Right hindlimb (tissue), 1 donor: Measurements from ENCODE around the gene KCNK13.
"Not testable (repeated sequence)": the region's sequence is repeated elsewhere in the genome, so short reads cannot be mapped to it uniquely, and the experiment has no call there.

Experiments used
- DNase-seq: peaks from one replicate; pipeline ENCODE4 v3.0.0-alpha.2; 2018

The KCNK13 gene

DNA sequence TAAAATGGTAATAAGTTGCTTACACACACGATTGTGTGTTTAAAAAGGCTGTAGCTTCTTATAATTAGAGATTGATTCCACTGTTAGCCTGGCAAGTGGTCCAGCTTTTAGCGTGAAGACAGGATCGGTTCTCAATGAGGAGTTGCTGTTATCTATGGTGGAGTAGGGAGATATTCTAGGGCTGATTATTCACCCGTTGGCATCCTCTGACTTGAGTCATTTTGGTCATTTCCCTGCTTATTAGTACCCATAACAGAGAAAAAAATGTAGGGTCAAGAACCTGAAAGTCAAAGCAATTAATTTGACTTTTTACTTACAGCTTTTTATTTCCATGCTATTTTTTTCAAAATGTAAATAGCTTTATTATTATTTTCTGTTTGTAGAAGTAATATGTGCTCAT, 76.0 kb downstream of the KCNK13 start:
- no peak for DNase-seq

DNA sequence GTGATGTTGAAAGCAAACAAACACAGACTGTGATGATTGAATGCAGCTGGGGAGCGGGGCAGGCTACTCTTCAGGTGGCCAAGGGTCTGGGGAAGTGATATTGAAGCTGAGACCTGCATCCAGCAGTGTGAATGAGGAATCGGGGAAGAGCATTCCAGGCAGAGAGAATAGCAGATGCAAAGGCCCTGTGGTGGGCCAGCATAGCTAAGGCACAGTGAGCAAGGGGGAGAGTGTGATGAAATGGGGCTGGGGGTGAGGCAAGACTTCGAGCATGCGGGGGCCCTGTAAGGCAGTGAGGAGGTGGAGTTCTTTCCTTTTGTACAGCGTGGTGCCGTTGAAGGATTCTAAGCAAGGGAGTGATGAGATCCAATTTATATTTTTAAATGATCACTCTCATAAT, 77.4 kb downstream of the KCNK13 start:
- DNase-seq, result no peak

DNA sequence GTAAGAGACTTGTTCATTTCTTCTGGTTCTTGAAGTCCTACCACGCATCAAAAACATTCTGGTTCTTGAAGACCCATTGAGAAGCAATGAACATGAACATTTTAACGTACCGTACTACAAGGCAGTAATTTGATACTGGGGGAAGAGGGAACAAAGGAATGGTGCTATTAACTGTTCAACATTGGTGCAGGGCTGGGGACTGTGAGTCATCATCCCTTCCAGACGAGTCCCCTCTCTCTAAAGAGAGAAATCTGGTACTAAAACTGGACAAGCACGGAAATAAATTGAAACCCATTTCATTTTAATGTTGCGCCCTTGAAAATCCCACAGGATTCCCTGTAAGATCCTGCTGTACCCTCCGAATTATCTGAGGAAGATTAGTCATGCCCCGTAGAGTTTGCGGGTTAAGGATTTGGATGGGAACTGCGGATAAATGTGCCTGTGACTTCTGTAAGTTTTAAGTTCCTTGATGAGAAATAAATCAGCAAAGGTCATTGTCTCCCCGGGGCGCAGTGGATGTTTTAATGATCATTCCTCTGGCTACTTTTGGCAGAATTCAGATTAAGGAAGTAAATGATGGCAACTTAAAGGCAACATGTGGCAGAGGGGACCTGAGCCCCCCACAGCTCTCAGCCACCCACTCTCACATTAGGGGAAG, 78.6 kb downstream of the KCNK13 start:
- DNase-seq, result no peak

DNA sequence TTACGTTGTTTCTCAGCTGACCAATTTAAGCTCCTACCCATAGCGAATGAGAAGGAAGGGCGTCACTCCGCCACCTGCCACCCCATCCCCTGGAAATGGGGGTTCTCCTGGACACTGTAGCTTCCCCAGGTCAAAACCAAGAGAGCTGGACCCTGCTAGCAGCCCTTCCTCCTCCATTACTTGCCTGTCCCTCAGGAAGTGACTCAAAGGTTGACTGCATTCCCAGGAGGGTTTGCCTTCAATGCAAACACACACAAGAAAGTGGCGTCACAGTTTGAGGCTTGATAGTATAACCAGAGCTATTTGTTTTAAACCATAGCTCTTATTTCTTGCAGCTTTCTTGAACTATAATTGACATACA, 79.1 kb downstream of the KCNK13 start:
- no peak for DNase-seq

DNA sequence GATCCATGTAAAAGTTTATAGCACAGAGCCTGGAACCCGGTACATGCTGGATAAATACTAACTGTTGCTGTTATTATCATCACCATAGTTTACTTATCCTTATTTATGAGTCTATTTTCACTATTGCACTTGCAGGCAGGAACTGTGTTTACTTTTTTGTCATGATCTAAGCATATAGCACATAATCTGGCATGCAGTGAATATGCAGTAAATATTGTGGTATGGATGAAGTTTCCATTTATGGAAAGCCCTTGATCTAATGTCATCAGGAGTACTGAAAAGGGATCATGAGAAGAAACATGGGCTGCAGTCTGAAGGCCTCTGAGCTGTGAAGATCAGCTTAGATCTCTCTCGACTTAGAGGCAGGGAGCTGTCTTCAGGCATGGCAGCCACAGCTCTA, 91.6 kb downstream of the KCNK13 start:
- DNase-seq, result no peak

DNA sequence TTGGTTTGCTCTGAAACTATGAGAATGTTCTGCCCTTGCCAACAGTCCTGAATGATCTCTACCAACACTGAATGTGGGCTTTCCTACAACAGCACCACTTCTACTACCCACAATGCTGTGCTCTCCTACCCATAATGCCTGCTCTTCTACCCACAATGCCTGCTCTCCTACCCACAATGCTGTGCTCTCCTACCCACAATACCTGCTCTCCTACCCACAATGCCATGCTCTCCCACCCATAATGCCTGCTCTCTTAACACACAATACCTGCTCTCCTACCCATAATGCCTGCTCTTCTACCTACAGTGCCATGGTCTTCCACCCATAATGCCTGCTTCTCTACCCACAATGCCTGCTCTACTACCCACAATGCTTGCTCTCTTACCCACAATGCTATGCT, 92.3 kb downstream of the KCNK13 start:
- DNase-seq, result no peak

DNA sequence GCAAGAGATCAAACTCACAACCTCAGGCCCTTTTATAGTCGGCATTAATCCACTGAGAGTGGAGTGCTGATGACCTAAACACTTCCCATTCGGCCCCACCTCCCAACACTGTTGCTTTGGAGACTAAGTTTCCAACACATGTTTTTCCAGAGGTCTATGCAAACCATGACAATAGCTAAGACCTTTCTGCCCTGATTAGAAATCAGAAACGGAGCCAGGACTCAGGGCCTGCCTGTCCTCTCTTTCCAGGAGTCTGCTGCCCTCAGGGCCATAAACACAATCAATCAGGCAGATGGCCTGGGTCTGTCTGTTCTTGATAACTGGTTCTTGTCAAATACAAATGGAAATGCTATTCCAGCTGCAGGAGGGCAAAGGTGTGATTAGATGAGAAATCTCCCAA, 97.4 kb downstream of the KCNK13 start:
- DNase-seq, result no peak

DNA sequence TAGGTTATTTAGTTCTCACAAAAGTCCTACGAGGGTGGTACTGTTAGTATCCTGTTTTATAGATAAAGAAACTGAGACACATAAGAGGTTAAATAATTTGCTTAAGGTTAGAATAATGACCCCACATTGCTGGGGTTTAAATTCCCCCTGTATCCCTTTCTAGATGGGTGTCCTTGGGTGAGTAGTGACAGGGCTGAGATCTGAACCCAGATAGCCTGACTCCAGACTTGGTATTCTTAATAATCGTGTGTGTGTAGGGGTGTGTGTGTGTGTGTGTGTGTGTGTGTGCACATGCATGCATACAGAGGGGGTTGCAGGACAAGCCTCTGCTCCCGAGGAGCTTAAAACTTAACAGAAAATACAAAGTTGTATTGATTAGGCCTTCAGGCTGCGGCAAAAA, 97.9 kb downstream of the KCNK13 start:
- no peak for DNase-seq

DNA sequence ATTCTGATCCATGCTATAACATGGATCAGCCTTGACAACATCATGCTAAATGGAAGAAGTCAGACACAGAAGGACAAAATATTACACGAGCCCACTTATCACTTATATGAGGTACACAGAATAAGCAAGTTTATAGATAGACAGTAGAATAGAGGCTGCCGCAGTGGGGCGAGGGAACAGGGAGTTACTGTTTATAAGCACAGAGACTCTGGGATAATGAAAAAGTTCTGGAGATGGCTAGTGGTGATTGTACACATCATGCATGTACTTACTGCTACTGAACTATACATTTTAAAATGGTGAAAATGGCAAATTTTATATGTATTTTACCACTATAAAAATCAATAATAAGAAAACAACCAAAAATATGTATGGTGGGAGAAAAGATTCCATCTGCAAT, 99.3 kb downstream of the KCNK13 start:
- no peak for DNase-seq

DNA sequence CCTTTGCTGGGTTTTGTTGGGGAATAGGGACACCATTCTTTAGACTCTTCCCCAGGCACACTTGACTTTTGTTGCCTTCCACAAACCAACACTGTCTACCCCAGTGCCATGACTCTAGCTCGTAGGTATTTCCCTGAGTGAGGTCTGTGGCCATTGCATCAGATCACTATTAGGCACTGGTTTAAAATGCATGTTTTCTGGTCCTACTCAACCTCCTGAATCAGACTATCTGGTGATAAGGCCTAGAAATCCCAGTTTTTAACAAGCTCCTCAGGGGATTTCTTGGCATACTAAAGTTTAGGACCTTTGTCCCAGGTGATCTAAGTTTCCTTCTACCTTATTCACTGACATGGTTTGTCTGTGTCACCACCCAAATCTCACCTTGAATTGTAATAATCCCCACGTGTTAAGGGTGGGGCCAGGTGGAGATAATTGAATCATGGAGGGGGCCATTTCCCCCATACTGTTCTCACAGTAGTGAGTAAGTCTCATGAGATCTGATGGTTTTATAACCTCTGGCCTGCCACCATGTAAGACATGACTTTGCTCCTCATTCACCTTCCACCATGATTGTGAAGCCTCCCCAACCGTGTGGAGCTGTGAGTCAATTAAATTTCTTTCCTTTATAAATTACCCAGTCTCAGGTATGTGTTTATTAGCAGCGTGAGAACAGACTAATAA, 106.8 kb downstream of the KCNK13 start:
- DNase-seq, result no peak

DNA sequence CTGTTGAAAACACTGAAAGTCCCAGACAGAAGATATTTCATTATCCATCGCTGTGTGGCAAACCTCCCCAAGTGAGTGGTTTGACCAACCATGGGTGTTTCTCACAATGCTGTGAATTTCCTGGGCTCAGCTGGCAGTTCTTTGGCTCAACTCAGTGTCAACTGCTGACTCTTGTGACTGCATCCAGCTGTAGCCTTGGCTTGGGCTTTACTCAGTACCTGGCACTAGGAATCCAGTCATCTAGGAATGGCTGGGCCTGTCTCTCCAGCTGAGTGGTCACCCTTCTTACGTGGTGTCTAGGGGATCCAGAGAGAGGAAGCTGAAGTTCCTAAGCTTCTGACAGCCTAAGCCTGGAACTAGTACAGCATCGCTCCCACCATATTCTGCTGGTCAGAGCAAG, 113.8 kb downstream of the KCNK13 start:
- no peak for DNase-seq

DNA sequence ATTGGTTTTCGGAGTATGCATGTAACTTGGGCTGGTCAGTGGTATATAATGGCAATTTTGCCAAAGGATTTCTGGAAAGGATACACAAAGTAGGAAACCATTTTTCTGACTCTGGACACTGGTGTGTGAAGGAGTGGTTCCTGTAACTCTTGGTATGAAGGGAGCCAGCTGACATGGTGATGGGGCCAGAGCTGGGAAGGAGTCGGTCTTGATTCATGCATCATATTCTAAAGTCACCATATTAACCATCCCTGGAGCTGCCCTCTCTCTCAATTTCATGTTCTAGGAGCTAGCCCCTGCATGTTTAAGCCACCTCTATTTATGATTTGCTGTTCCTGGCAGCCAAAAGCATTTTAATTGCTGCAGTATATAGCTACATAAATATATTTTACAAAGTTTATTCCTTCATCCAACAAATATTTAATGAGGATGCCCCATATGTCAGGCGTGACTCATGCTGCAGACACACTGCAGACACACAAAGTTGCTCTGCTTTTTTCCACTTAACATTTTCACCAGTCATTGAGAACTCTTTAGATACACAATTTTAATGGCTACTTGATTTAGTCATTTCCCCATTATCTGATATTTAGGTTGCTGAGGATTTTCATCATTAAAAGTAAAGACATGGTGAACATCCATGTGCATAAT, 115.9 kb downstream of the KCNK13 start:
- no peak for DNase-seq

DNA sequence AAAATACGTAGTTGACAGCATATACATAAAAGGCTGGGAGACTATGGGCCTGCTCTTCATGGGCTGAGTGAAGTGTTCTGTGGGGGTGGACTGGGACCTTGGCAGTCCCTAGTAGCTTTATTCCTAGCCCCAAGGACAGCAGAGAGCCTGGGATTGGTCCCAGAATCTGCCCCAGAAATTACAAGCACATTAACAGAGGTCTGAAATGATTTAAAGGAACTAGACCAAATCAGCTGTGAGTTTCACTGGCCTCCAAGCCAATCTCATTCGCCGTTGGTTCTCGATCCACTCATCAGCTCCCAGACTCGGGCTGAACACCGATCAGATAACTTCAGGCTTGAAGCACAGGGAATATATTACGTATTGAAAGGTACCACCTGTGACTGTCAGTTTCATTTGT, 117.6 kb downstream of the KCNK13 start:
- DNase-seq, result no peak

DNA sequence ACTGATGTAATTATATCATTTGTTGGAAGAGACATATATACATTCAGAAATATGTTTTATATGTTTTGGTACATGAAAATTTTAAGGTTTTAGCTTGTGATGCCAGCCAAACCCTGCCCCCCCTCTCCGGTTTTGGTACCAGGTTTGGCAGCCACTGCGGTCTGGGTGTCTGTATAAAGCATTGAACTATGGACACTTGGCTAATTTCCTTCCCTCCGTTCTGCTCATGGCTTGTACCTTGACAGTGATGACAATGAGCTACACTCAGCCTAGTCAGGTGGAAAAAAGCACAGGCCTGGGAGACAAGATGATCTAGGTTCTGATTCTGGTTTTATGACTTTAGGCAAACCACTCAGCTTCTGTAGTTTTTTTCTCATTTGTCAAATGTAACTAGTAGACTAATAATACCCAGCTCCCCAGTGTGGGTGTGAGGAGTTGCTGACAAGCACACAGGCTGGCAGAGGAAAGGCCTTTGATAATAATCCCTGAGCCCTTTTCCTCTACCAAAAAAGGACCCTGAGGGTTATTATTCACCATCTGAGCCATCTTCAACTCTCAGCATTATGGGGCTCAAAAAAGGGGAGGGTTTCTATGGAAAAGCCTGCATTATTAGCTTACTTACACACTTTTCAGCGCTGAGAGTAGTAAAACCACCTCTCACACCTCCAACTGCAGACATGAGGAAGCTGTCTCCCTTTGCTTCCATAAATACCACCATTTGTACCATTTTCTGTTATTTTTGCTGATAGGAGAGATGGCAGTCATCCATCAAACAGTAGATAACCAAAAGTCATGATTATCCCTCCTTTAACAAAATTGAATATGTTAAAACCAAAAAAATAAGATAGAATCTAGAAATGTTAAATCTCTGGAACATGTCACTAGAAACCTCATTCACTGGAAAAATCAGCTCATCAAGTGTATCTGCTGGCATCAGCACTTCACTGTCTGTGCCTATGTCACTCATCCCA, 118.3 kb downstream of the KCNK13 start:
- no peak for DNase-seq

DNA sequence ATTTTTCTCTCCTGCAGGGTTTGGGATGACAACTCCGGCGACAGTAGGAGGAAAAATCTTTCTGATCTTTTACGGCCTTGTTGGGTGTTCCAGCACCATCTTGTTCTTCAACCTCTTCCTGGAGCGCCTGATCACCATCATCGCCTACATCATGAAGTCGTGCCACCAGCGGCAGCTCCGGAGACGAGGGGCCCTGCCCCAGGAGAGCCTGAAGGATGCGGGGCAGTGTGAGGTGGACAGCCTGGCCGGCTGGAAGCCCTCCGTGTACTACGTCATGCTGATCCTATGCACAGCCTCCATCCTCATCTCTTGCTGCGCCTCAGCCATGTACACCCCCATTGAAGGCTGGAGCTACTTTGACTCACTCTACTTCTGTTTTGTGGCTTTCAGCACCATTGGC, 122.3 kb downstream of the KCNK13 start:
- no peak for DNase-seq

DNA sequence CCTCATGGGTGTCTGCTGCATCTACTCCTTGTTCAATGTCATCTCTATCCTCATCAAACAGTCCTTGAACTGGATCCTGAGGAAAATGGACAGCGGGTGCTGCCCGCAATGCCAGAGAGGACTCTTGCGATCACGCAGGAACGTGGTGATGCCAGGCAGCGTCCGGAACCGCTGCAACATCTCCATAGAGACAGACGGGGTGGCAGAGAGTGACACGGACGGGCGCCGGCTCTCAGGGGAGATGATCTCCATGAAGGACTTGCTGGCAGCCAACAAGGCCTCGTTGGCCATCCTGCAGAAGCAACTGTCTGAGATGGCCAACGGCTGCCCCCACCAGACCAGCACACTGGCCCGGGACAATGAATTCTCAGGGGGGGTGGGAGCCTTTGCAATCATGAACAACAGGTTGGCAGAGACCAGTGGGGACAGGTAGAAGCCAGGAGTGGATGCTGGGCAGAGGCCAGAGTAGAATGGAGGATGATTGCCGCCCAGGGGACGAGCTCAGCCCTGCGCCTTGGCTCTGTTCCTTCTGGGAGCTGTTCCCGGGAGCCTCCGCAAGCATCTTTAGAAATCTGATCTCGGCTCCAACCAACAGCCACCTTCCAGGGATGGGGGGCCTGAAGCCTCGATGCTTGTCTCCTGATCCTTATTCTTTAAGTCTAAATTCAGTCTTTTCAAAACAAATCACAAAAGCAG, 122.9 kb downstream of the KCNK13 start:
- no peak for DNase-seq

DNA sequence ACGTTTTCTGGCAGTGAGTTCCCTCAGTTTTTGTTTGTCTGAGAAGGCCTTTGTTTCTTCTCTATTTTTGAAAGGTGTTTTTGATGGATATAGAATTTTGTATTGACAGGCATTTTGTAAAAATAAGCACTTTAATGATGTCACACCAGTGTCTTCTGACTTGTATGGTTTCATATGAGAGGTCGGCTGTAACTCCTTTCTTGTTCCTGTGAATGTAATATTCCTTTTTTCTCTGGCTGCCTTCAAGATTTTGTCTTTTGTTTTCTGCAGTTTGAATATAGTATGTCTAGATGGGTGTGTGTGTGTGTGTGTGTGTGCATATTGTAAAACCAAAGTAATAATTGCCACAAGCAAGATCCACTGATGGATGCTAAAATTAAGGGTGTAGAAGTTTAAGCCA, 126.8 kb downstream of the KCNK13 start:
- no peak for DNase-seq

DNA sequence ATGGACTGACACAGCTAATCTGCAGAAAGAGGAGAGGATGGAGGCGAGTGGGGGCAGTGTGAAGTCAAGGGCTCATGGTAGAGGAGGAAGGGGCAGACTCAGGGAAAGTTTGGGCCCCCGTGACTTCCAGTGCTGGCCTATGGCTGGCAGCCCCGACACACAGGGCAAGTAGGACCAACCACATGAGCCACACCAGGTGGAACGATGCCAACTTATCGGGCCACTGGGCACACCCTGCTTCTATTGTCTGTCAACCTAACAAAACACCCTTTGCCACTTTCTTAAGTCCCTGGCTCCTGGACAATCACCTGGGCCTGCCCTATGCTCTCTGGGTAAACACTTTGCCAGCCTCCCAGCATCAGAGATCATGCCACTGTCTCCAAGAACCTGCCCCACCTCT, 129.4 kb downstream of the KCNK13 start:
- no peak for DNase-seq

DNA sequence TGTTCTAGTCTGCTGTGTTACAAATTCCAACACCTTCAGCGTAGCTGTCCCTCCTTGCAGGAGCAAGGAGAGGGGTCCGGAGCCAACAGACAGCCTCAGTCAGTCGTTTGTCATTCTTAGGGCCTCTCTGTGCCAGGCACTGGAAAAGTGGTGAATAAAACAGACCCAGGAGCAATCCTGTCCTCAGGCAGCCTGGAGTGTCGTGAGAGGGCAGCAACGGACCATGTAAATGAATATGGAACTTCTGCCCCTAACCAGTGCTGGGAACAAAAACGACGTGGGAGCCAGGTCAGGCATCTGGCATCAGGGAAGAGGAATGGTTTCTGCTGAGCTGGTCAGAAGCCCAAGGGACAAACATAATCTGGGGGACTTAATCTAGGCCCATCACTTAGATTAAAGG, 129.8 kb downstream of the KCNK13 start:
- DNase-seq, result no peak

DNA sequence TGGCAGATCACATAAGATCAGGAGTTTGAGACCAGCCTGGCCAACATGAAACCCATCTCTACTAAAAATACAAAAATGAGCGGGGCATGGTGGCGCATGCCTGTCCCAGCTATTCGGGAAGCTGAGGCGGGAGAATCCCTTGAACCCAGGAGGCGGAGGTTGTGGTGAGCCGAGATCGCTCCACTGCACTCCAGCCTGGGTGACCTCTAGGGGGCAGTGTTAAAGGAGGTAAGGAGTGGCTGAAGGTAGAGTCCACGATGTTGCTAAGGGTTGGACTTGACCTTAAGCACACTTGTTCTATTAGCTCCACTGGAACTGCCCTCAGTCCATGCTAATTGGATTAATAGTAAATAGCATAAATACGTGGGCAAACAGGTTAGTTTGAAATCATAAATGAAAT, 132.1 kb downstream of the KCNK13 start:
- no peak for DNase-seq

DNA sequence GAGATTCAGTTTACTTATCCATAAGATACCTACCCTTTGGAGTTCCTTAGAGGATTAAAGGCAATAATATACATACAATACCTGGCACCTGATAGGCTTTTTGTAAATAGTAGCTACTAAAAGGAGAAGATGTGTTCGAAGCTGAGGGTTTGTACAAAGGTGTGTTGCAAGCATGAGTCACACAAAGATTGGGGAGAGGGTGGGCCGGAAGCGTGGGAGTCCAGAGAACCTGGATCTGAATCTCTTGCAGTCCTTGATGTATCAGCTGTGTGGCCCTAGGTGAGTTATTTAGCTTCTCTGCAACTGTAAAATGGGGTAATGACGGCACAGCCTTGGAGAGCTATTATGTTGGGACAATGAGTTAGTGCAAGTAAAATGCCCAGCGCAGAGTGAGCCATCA, 132.9 kb downstream of the KCNK13 start:
- no peak for DNase-seq

DNA sequence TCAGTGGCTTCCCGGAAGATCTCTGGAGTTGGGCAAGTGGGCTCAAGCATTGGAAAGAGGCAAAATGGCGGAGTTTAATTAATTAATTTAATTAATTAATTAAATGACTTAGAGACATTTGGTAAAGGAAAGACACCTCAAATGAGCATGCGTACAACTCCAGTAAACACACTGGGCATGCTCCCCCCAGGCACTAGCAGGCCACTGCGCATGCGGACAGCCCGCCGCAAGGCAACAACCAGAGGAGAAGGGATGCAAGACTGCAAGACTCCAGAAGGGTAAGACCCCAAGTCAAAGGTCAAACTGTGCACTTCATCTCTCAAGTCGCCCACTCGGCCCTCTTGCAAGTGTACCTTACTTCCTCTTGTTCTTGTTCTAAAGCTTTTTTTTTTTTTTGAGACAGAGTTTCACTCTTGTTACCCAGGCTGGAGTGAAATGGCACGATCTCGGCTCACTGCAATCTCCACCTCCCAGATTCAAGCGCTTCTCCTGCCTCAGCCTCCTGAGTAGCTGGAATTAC, 136.8 kb downstream of the KCNK13 start:
- no peak for DNase-seq

DNA sequence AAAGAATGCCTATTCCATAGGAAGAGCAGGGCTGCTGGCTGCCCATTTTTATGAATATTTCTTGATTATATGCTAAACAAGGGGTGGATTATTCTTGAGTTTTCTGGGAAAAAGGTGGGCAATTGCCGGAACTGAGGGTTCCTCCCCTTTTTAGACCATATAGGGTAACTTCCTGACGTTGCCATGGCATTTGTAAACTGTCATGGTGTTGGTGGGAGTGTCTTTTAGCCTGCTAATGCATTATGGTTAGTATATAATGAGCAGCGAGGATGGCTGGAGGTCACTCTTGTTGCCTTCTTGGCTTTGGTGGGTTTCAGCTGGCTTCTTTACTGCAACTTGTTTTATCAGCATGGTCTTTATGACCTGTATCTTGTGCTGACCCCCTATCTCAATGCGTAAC, 138.8 kb downstream of the KCNK13 start:
- not testable (repeated sequence) for DNase-seq
